ENCODE data around the gene DGAT2.

The DGAT2 gene

GRCh38 chr11:75834728-75835127 is 66.2 kb downstream of the DGAT2 start:
- DNase-seq, result no peak

- no peak for DNase-seq
Measured at GRCh38 chr11:75836417-75836816, 67.8 kb downstream of the DGAT2 start.

DNA sequence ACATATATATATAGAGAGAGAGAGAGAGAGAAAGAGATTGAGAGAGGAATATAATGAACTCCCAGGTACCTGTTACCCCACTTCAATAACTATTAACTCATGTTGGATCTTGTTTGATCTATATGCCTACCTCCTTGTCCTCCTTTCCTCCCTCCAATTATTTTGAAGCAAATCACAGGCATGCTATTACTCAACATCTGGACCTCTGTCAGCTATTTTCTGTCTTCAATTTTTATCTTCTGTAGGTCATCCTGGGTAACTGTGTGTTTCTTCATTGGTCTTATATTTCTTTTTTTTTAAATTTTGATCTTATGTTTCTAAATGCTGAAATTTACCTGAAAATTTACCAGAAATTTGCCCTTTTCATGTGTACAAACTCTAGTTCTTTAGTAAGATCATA is 71.3 kb downstream of the DGAT2 start:
- DNase-seq, result no peak

DNA sequence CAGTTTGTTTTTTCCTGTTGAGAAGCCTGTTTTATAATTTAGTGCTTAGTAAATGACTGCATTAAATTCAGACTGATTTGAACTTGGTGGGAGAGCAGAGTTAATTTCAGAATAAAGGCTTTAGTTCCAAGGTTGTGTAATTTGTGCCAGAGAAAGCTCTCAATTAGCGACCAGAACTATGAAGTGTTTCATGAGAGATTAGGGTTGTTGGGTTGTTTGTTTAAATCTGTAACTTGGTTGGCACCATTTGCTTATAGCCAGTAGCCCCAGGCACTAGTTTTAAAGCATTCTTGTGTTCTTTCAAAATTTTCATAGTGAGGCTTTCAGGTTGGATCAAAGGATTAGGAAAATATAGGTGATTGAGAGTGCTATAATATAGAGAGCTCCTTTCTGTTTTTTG is 71.9 kb downstream of the DGAT2 start:
- no peak for DNase-seq

DNA sequence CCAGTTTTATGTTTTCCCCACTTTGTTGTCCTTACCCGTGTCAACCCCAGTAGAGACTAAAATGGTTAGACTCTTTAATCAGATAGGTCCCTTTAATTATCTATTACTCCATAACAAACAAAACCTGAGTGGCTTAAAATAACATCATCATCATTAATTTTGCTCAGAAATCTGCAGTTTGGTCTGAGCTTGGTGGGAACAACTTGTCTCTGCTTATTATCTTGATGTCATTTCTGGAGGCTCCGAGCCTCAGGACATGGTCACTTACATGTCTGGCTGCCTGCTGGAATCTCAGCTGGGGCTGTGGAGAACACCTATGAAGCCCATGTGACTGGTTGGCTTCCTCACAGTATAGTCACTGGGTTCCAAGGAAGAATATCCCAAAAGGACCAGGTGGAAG is 73.2 kb downstream of the DGAT2 start:
- no peak for DNase-seq

DNA sequence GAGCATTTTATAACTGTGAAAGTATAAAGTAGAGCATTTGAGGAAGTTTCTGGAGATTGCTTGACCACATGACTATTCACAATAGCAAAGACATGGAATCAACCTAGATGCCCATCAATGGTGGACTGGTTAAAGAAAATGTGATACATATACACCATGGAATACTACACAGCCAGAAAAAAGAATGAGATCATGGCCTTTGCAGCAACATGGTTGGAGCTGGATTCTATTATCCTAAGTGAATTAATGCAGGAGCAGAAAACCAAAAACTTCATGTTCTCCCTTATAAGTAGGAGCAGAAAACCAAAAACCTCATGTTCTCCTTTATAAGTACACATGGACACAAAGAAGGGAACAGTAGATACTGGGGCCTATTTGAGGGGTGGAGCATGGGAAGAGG is 76.7 kb downstream of the DGAT2 start:
- DNase-seq, result no peak

DNA sequence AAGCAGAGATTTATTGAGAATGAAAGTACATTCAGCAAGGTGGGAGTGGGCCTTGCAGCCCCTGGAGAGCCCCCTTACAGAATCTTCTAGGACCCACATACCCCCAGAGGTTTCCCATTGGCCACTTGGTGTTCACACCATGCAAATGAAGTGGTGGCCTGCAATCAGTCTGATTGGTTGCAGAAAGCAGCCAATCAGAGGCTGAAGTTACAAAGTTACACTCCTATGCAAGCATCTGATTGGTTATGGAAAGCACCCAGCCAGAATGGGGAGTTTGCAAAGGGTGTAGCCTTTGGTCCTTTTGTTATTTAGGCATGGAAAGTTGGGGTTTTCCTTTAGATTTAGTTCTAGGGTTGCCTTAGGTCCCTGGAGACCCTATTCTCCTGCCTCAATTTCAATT is 81.3 kb downstream of the DGAT2 start:
- DNase-seq, result no peak

- DNase-seq, result no peak
Measured at GRCh38 chr11:75850787-75851186, 82.2 kb downstream of the DGAT2 start.

Measured in activated CD4-positive, CD25-positive, alpha-beta regulatory T cell (primary cell).